ENCODE data around the gene SCYGR2. TPM values are rescaled to one million over a fixed set of nuclear protein-coding genes. Genes with fewer than 3 reads are reported as not detected.

Gene SCYGR2
- total RNA-seq, 1 donor from 2014 or later: not detected

DNA sequence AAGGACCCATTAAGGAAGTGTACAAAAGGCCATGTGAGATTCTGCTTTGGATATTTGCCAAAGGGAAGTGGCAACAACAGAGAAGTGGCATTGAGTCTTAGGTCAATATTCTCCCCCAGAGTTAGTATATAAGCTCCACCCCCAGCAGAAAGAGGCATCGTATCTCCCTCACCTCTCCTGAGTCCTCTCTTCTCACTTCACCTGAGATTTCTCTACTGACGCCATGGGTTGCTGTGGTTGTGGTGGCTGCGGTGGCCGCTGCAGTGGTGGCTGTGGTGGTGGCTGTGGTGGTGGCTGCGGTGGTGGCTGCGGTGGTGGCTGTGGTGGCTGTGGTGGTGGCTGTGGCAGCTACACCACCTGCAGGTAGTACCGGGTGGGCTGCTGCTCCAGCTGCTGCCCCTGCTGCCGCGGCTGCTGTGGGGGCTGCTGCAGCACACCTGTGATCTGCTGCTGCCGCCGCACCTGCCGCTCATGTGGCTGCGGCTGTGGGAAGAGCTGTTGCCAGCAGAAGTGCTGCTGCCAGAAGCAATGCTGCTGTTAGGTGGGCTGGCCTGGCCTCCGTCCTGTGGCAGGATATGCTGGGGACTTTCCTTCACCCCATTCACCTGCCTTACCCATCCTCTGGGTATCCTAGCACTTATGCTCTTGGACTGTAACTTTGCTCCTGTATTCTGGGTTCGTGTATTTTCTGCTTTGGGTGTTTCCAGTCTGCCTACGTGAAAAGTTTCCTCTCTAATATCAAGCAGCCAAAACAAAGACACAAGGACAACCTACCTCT lies 10.1 kb downstream of the SCYGR2 start:
- intact Hi-C loops (cut with DNase I): no loop called here

DNA sequence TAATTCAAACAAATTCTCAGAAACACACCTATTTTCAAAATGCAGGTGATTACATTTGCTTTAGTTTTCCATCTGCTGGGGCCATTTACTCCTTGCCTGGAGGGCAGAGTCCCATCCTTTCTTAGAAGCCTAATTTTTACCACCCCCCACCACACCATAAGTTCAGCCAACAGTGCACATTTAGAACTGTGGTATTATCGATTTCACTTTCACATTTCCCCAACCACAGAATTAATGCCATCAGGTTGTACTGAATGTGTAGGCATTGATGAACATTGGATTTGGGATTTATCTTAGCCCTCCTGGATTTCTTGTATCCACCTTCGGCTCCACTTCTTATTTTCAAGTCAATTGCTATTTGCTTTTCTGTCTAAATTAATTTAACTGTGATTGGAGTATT lies 11.4 kb downstream of the SCYGR2 start:
- no peak for DNase-seq (ENCODE audit: low spot score)
- intact Hi-C loops (cut with DNase I): no loop called here

More for the DNA sequence above, 10.1 kb downstream of the SCYGR2 start:
- DNase-seq (ENCODE audit: low spot score): no peak

DNA sequence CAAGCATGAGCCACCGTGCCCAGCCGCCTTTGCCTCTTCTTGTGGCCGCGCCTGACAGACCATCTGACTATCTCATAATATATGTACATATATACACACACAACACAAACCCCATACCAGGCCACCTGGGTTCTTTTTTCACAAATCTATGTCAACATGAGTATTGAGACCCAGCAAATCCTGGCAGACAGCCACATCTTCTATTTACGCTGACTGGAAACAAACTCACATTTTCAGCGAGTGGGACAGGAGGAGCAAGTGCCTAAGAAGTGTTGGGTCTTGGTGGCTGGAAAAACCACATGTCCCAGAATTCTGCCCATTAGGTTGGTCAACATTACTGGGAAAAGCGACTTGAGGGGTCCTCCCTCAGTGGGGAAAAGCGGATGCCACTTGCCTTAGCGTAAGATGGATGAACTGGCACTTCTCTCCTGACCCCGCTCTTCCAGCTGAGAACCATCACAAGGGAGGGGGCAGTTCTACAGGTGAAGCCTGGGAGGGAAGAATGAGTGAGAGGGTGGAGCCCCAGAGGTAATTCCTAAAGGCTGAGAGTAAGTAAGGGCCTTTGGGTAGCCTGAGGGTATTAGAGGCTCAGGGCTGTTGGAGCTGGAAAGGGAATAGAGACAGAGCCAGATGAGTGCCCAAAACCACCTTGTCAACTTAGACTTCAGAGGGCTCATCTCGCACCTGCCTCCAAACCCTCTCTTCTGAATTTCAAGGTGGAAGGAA lies 14.0 kb downstream of the SCYGR2 start:
- intact Hi-C loops (cut with DNase I): no loop called here
- no peak for DNase-seq (ENCODE audit: low spot score)

DNA sequence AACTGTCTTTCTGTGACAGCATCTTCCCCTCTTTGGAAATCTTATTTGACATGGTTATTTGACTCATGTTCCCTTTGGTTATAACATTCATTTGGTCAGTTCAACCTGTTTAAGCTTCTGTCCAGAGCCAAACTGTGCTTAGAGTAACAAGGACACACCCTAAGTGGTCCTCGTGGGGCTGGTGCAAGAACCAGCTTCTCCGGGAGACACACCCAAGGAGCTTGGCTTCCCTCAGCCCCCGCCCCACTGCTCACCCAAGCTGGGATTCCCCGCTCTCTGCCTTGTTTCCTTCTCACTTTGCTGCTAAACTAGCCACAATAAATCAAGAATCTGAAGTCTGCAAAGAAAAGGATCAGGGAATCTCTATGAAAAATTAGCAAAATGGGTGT lies 14.6 kb downstream of the SCYGR2 start:
- no peak for DNase-seq (ENCODE audit: low spot score)
- intact Hi-C loops (cut with DNase I): no loop called here

DNA sequence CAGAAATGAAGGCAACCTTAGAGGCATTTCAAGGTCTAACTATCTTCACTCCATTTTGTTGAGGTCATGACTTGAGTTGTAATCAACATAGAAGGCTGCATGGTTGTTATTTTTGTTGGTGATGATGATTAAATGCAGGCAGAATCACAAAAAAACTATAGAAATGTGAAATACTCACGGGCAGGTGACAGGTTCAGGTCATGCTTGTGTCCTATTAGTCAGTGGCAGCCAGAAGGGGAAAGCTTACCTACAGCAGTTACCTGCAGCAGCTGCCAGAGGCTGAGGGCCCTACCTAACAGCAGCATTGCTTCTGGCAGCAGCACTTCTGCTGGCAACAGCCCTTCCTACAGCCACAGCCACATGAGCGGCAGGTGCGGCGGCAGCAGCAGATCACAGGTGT lies 15.6 kb downstream of the SCYGR2 start:
- intact Hi-C loops (cut with DNase I): no loop called here
- no peak for DNase-seq (ENCODE audit: low spot score)

DNA sequence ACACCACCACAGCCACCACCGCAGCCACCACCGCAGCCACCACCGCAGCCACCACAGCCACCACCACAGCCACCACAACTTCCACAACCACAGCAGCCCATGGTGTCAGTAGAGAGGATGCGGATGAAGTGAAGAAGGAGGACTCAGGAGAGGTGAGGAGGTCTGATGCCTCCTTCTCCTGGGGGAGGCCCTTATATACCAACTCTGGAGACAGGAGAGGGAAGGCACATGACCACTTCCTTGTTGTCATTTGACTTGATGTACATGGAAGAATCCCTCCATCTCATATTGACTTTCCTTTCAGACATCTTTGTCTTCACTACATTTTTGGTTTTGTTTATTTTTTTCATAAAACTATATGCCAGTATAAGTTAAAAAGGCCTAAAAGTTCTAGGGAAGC lies 16.0 kb downstream of the SCYGR2 start, which contains the start of gene SCYGR3:
Gene SCYGR3 (minus strand): TSS at position 101 of the 400 bp plus-strand sequence. CDS start 0 bp downstream, at position 101.
- no peak for DNase-seq (ENCODE audit: low spot score)
- intact Hi-C loops (cut with DNase I): no loop called here

DNA sequence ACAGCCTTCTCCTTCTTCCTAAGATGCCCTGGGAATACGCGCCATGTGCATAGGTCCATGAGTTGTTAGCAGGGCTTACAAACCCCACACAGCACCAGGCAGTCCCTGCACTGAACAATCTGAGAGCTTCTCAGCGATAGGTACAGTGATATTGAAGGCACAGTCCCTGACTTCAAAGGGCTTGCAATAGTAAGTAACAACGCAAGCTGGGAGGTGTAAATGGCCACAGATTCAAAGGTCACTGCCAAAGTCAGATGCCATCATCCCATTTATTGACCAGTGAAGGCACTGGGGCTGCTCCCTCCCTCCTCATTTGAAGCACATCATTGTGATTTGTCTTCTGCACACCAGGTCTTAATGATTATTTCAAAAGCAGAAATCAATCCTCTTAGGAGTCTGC lies 16.5 kb downstream of the SCYGR2 start:
- DNase-seq (ENCODE audit: low spot score): no peak
- intact Hi-C loops (cut with DNase I): no loop called here

DNA sequence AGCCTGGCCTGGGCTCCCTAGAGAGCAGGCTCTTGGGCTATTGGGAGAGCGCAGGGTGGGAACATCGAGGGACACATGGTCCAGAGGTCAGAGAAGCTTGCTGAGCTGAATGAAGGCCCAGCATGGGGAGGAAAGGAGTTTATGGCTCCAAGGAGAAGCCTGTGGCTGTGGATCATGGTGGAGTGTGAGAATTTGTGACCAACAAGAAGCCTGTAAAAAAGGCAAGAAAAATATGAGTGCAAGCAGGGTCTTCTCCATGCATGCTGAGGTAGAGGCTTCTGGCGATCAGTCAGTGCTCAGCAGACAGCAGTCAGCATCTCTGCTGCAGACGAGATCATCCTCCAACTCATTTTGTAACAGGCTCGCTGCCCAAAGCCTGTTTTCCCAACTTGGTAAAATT lies 17.2 kb downstream of the SCYGR2 start:
- DNase-seq (ENCODE audit: low spot score): no peak

DNA sequence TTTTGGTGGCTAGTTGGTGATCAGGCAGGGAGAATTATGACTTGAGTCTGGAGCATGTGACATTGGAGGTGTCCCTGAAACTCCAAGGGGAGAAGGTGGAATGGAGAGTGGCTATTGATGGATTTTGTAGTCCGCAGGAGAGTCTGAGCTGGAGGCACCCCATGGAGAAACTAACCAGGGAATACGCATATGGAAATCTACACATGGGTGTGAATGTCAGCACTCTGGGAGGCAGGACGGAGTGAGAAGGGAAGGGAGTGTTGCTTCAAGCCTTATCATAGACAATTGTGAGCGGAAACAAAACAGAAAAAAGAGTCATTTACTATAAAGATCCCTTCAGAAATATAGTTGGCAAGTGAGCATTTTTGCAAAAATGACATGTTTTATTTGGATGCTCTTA lies 17.9 kb downstream of the SCYGR2 start:
- no peak for DNase-seq (ENCODE audit: low spot score)
- intact Hi-C loops (cut with DNase I): no loop called here

More for the DNA sequence above, 17.2 kb downstream of the SCYGR2 start:
- intact Hi-C loops (cut with DNase I): no loop called here

DNA sequence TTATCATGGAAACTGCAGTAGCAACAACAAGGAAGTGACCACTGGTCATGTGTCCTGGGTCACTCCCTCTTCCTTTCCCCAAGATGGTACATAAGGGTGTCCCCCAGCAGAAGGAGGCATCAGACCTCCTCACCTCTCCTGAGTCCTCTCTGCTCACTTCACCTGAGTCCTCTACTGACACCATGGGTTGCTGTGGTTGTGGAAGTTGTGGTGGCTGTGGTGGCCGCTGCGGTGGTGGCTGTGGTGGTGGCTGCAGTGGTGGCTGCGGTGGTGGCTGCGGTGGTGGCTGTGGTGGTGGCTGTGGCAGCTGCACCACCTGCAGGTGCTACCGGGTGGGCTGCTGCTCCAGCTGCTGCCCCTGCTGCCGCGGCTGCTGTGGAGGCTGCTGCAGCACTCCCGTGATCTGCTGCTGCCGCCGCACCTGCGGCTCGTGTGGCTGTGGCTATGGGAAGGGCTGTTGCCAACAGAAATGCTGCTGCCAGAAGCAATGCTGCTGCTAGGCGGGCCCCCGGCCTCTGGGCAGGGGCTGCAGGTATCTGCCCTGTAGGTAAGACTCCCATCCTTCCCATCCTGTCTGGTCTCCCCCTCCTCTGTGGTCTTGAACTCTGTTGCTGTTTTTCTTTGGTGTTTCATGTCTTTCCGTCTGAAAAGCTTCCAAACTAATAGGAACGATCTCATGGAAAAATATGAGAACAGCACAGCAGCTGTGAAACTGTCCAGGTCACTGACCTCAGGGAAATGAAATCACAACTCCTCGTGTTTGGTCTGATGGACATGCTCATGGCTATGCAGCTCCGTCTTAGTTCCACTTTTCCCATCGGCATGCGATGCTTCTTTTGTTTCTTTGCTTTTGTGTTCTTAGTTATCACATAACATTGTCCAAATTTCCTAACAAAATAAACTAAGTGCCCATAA lies 18.9 kb downstream of the SCYGR2 start, which contains the start of gene SCYGR4:
Gene SCYGR4 (plus strand): TSS at position 183 of the 915 bp plus-strand sequence. CDS start 0 bp downstream, at position 183.
- intact Hi-C loops (cut with DNase I): no loop called here
- DNase-seq (ENCODE audit: low spot score): no peak

DNA sequence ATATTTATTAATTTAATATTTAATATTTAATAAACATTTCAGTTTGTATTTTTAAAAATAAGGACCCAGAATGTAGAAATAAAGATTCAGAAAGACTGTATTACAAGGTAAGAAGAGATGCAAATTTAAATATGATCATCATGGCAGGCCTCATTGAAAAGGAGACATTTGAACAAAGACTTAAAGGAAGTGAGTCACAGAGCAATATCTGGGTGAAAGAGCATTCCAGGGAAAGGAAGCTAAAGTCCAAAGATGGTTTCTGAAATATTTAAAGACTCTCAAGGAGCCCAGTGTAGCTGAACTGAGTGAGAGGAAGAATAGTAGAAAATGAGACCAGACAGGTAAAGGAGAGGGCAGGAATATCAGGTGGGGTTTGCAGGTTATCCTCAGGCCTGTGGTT lies 24.5 kb downstream of the SCYGR2 start:
- intact Hi-C loops (cut with DNase I): no loop called here
- no peak for DNase-seq (ENCODE audit: low spot score)

DNA sequence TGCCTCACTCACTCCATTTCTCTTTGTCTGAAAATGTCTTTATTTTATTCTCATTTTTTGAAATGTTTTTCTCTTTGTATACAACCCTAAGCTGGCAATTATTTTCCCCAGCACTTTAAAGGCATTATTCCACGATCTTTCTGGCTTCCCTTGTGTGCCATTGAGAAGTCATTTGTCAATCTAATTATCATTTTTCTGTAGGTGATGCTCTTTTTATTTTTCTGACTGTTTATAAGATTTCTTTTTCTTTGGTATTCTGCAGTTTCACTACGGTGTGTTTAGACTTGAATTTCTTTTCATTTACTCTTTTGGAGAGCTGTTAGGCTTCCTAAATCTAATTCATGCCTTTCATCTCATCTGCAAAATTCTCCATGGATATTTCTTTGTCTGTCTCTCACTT lies 26.7 kb downstream of the SCYGR2 start:
- intact Hi-C loops (cut with DNase I): no loop called here
- no peak for DNase-seq (ENCODE audit: low spot score)

DNA sequence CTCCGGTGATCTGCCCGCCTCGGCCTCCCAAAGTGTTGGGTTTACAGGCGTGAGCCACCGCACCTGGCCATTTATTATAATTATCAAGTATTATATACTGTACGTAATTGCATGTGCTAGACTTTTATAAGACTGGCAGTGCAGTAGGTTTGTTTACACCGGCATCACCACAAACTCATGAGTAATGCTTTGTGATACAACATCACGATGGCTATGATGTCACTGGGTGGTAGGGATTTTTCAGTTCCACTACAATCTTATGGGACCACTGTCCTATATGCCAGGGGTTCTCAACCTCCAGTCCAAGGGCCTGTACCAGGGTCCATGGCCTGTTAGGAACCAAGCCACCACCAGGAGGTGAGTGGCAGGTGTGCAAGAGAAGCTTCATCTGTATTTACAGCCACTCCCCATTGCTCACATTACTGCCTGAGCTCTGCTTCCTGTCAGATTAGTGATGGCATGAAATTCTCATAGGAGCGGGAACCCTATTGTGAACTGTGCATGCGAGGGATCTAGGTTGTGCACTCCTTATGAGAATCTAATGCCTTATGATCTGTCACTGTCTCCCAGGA lies 28.0 kb downstream of the SCYGR2 start:
- intact Hi-C loops (cut with DNase I): no loop called here
- no peak for DNase-seq (ENCODE audit: low spot score)

DNA sequence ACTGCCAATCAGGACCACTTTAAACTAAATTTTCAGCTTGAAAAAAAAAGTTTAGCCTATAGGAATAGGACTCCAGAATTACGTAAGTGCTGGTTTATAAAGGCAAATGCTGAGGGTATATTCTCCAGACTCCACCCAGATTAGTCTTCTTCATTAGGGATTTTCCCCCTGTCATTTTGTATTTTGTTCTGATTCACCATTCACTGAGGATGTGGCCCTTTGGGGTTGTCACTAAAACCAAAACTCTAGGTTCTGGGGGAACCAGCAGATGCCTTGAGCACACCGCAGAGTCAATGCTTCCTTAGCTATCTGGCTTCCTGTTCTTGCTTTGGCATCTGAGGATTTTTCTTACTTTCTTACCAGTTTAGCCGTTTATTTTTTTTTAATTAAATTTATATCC lies 29.1 kb downstream of the SCYGR2 start:
- intact Hi-C loops (cut with DNase I): no loop called here
- no peak for DNase-seq (ENCODE audit: low spot score)

DNA sequence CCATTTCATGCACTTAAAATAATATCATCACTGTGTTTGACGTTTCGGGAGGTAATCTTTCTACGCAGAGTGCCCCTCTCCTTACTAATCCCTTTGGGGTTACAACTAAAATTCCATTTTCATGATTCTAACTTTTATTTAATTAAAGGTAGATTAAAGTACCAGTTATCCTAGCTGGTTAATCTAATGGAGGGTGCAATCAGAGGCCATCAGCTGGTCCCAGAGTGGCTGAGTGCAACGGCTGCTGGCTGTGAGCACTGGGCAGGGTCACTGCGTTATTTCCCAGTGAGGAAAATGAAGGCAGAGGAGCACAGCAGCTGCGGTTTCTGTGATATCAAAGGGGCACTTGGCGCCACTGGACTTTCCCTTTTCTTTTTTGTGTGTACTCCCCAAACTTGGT lies 30.7 kb downstream of the SCYGR2 start:
- DNase-seq (ENCODE audit: low spot score): no peak
- intact Hi-C loops (cut with DNase I): no loop called here

DNA sequence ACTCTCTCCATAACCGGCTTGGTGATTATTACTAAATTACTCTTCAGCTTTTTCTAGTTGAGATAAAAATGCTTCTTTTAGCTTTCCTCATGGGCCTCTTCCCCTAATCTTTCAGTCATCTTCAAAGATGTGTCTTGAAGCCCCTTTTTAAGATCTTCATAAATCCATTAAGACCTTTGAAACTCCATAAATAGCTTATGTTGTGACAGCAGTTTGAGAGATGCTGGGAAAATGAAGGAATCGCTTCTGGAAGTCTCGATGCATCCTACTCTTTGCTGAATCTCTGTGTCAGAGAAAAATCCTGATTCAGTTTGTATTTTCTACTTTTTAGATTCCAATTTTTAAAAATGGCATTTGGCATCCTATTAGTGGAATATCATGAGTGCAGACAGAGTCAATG lies 31.6 kb downstream of the SCYGR2 start:
- DNase-seq (ENCODE audit: low spot score): no peak
- intact Hi-C loops (cut with DNase I): no loop called here

DNA sequence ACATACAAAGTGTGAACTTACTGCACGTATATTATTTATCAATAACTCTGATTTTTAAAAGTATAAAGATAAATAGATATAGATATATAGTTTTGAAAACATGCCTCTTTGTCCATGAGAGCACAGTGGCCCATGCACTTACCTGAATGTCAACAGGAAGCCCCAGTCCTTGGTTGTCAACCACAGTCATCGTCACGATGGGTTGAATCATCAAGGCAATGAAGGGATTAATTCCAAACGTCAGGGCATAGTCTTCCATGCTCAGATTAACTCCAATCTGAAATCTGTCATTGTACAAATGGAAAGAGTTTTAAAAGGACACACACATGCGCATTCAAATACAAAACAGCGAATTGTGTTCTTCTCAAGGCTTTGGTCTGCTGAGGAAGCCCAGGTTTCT lies 34.1 kb downstream of the SCYGR2 start:
- intact Hi-C loops (cut with DNase I): no loop called here
- DNase-seq (ENCODE audit: low spot score): no peak

DNA sequence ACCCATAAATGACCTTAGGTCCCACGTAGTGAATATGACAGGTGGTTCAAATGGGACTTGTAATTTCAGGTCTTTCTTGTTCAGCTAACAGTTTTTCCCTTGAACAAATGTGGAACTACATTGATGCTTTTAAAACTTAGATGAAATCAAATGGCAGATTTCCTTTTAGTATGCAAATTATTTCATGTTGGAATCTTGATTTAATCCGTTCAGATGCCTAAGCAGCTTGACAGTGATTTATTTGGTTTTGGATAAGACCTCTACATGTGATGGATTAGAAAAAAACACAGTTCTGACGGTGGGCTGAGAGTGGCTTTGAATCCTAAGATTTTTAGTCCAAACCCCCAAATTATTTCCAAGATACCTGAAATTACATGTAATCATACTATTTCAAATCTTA lies 35.5 kb downstream of the SCYGR2 start:
- DNase-seq (ENCODE audit: low spot score): no peak
- intact Hi-C loops (cut with DNase I): no loop called here

DNA sequence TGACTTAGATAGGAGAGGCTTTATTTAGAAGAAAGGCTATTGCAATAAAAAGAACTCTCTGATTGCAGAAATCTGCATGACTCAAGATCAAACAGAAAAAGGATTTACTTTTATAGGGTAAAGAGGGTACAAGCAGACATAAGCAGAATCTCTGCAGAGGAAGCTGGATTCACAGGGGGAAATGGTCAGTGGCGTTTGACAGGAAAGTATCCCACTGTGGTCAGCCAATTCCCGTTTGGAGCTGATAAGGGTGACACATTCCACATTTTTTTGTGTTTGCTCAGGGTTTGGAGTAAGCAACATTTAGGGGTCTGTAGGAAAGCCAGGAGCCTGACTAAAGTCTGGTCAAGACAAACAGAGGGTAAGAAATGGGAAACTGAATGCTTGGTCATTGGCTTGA lies 44.0 kb downstream of the SCYGR2 start:
- intact Hi-C loops (cut with DNase I): no loop called here
- DNase-seq (ENCODE audit: low spot score): no peak

Measured in cardiac septum (tissue), 1 donor.